Hepatocyte (in vitro differentiated cells): ENCODE results near the gene PPP1R1C. TPM values are rescaled to one million over a fixed set of nuclear protein-coding genes. Genes with fewer than 3 reads are reported as not detected.

Experiments
- DNase-seq: peaks from one replicate; pipeline ENCODE4 v3.0.0-alpha.2; 2016; ENCODE audit warnings: low spot score
- H2AFZ ChIP-seq: fragments of 200-600 bp; sonication (generic); 2 replicates; pipeline ENCODE4 v1.6.0; 2016; ENCODE audit warnings: antibody characterized with exemption, mild to moderate bottlenecking
- H3K27ac ChIP-seq: fragments of 200-600 bp; sonication (generic); 2 replicates; pipeline ENCODE4 v1.5.1; 2016; ENCODE audit warnings: mild to moderate bottlenecking
- H3K27me3 ChIP-seq: fragments of 200-600 bp; sonication (generic); 2 replicates; pipeline ENCODE4 v1.6.1; 2016
- H3K36me3 ChIP-seq: fragments of 200-600 bp; sonication (generic); replicated peaks from 2 replicates; pipeline ENCODE4 v1.5.1; 2016; ENCODE audit warnings: low read depth; ENCODE audit not compliant: insufficient read depth
- H3K4me1 ChIP-seq: fragments of 200-600 bp; sonication (generic); 2 replicates; pipeline ENCODE4 v1.5.1; 2016; ENCODE audit warnings: mild to moderate bottlenecking, moderate library complexity; ENCODE audit not compliant: insufficient read depth
- H3K4me2 ChIP-seq: fragments of 200-600 bp; sonication (generic); 2 replicates; pipeline ENCODE4 v1.6.0; 2016
- H3K4me3 ChIP-seq: fragments of 200-600 bp; sonication (generic); 2 replicates; pipeline ENCODE4 v1.5.1; 2016; ENCODE audit warnings: mild to moderate bottlenecking
- H3K79me2 ChIP-seq: fragments of 200-600 bp; sonication (generic); 2 replicates; pipeline ENCODE4 v1.6.0; 2017; ENCODE audit warnings: mild to moderate bottlenecking
- H3K9me2 ChIP-seq: fragments of 200-600 bp; sonication (generic); replicated peaks from 2 replicates; pipeline ENCODE4 v1.6.0; 2017; ENCODE audit warnings: mild to moderate bottlenecking; ENCODE audit not compliant: insufficient read depth
- H3K9me3 ChIP-seq: fragments of 200-600 bp; sonication (generic); 2 replicates; pipeline ENCODE4 v1.5.1; 2016; ENCODE audit warnings: low read depth, mild to moderate bottlenecking
- H4K20me1 ChIP-seq: fragments of 200-600 bp; sonication (generic); 2 replicates; pipeline ENCODE4 v1.6.0; 2016; ENCODE audit warnings: mild to moderate bottlenecking; ENCODE audit not compliant: insufficient read depth, poor library complexity, severe bottlenecking
- EZH2 ChIP-seq: fragments of 200-600 bp; sonication (generic); IDR thresholded peaks from 2 replicates; pipeline ENCODE4 v1.6.1; 2016; ENCODE audit warnings: antibody characterized with exemption, mild to moderate bottlenecking, borderline replicate concordance
- EZH2phosphoT487 ChIP-seq: fragments of 200-600 bp; sonication (generic); IDR thresholded peaks from one replicate; pipeline ENCODE4 v1.6.1; 2018; ENCODE audit warnings: antibody characterized with exemption, mild to moderate bottlenecking, low read depth, moderate library complexity; ENCODE audit not compliant: unreplicated experiment, severe bottlenecking
- WGBS: methylation state at CpG from one replicate; pipeline ENCODE4 v1.1.6; 2016; ENCODE audit warnings: low lambda C conversion rate; ENCODE audit errors: missing lambda C conversion rate; 5-methylcytosine and 5-hydroxymethylcytosine counted together
- polyA plus RNA-seq: library from polyadenylated mRNA; unstranded; fragments of >200 nt; fragmentation: Nextera tagmentation; extraction: Ambion mirVana; gene quantifications from 2 replicates; pipeline ENCODE4 v1.2.1, GENCODE V29; 2016
- total RNA-seq: library from RNA; depleted of rRNA; stranded (reverse); fragments of >200 nt; gene quantifications from 2 replicates; pipeline ENCODE4 v1.2.3, GENCODE V29; 2014
- TF ChIP-seq, protein P1 (sequence below): fragments of 200-600 bp; sonication (generic); IDR thresholded peaks from 2 replicates; pipeline ENCODE4 v1.5.1; 2016; ENCODE audit warnings: antibody characterized with exemption, mild to moderate bottlenecking; ENCODE audit not compliant: poor library complexity

PPP1R1C gene
- total and polyA plus RNA-seq, 2 experiments from 2014 or later = 8.4 to 10.7 TPM

DNA sequence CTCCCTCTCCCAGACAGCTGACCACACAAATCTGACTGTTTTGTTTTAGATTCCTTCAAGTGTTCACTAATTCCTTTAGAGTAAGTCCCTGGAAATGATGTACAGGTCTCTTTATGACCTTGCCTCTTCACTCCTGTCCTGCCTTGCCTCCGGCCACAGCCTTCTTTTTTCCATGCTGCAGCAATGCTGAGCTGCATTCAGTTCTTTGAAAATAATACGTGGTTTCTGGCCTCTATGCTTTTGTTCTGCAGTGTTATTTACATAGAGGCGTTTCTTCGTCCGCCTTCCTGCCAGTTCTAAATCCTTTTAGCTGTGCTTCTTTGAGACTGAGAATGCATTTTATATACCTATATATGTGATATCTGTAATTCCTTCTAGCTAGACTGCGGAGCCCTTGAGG is 87.2 kb downstream of the PPP1R1C start:
- no peaks in the 10 kb centered on the region for H3K27me3 ChIP-seq
- H3K4me3 ChIP-seq = no peak overlapping the region
- H3K4me2 ChIP-seq = no peak overlapping the region
- peak overlapping the region; percentile 78 for H3K27ac ChIP-seq
- no peaks in the 10 kb centered on the region for H3K36me3 ChIP-seq
- no peaks in the 10 kb centered on the region for H3K9me3 ChIP-seq
- WGBS = 52% methylated on average over 6 of the region's 6 CpGs
- no peaks in the 10 kb centered on the region for H3K9me2 ChIP-seq
- no peaks in the 10 kb centered on the region for H4K20me1 ChIP-seq
- no peak overlapping the region for H2AFZ ChIP-seq
- peaks cover 26% of the 10 kb centered on the region for H3K4me1 ChIP-seq
- no peaks in the 10 kb centered on the region for H3K79me2 ChIP-seq
- DNase-seq = peak; percentile 10
- TF ChIP-seq, protein P1, sequence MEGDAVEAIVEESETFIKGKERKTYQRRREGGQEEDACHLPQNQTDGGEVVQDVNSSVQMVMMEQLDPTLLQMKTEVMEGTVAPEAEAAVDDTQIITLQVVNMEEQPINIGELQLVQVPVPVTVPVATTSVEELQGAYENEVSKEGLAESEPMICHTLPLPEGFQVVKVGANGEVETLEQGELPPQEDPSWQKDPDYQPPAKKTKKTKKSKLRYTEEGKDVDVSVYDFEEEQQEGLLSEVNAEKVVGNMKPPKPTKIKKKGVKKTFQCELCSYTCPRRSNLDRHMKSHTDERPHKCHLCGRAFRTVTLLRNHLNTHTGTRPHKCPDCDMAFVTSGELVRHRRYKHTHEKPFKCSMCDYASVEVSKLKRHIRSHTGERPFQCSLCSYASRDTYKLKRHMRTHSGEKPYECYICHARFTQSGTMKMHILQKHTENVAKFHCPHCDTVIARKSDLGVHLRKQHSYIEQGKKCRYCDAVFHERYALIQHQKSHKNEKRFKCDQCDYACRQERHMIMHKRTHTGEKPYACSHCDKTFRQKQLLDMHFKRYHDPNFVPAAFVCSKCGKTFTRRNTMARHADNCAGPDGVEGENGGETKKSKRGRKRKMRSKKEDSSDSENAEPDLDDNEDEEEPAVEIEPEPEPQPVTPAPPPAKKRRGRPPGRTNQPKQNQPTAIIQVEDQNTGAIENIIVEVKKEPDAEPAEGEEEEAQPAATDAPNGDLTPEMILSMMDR = no peak
- TF ChIP-seq EZH2 = no peak
- no peak for TF ChIP-seq EZH2phosphoT487

DNA sequence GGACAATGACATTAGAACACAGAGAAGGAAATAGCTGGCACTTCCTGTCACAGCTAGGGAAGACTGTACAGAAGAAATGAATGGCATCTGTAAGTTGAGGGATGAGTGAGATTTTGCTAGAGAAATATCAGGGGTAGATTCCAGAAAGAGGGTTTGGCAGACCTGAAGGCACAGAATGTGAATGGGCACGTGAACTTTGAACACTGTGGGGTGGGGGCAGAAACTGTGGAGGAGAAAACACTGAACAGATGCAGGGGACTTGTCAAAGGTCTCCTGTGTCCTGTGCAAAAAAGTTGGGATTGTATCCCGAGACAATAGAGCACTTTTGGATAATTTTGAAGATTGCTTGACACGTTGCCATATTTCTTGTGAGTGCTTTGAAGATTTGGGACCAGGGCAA is 88.0 kb downstream of the PPP1R1C start:
- H3K27me3 ChIP-seq = no peaks in the 10 kb centered on the region
- H4K20me1 ChIP-seq = no peaks in the 10 kb centered on the region
- H3K4me1 ChIP-seq = peaks cover 25% of the 10 kb centered on the region
- no peaks in the 10 kb centered on the region for H3K36me3 ChIP-seq
- H3K27ac ChIP-seq = peak overlapping the region; percentile 78
- H3K9me2 ChIP-seq = no peaks in the 10 kb centered on the region
- no peak for DNase-seq
- H3K79me2 ChIP-seq = no peaks in the 10 kb centered on the region
- no peaks in the 10 kb centered on the region for H3K9me3 ChIP-seq
- TF ChIP-seq EZH2phosphoT487 (no peak), EZH2 (no peak)
- TF ChIP-seq, protein P1 = no peak
- no peak overlapping the region for H3K4me2 ChIP-seq
- WGBS = 86% methylated on average over 3 of the region's 3 CpGs
- no peak overlapping the region for H3K4me3 ChIP-seq
- no peak overlapping the region for H2AFZ ChIP-seq

DNA sequence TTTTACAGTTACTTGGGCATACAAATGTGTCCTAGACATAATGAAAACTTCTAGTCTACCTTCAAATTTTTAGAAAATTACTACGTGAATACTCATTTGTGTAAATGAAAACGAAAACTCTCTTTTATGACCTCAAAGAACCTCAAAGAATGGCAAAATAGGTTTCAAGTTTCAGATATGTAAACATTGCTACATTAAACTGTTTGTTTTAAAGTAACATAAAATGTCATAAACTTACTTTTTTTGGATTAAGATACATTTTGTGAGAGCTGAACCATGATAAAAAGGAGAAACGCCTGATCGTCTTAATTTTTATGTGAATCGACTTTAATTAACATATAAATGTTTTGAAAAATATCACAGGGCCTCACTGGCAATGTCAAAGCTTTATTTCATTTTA is 91.4 kb downstream of the PPP1R1C start:
- no peaks in the 10 kb centered on the region for H4K20me1 ChIP-seq
- H3K27me3 ChIP-seq = no peaks in the 10 kb centered on the region
- H3K9me3 ChIP-seq = no peaks in the 10 kb centered on the region
- no peaks in the 10 kb centered on the region for H3K79me2 ChIP-seq
- TF ChIP-seq, protein P1 = no peak
- TF ChIP-seq EZH2phosphoT487 = no peak
- TF ChIP-seq EZH2 = no peak
- H3K36me3 ChIP-seq = no peaks in the 10 kb centered on the region
- peak overlapping the region; percentile 2 for H3K27ac ChIP-seq
- peaks cover 35% of the 10 kb centered on the region for H3K4me1 ChIP-seq
- H3K4me2 ChIP-seq = no peak overlapping the region
- no peak overlapping the region for H3K4me3 ChIP-seq
- H3K9me2 ChIP-seq = no peaks in the 10 kb centered on the region
- no peak for DNase-seq
- no peak overlapping the region for H2AFZ ChIP-seq
- WGBS = 51% methylated on average over 5 of the region's 5 CpGs
